Liver (tissue), 3 donors: ENCODE data around the gene SFT2D1.
A peak's percentile ranks its signal among the peaks of the same experiment; 100 is the strongest.

Source experiments
- EGR1 ChIP-seq, 2 donors: IDR thresholded peaks; 2 replicates each; pipeline ENCODE4 v1.6.1; 2016 to 2018; ENCODE audit warnings: antibody characterized with exemption in 2 of 2, low read depth in 2 of 2
- FOXA1 ChIP-seq: IDR thresholded peaks from 2 replicates; pipeline ENCODE4 v1.6.1; 2016; ENCODE audit warnings: antibody characterized with exemption
- GABPA ChIP-seq, 2 donors: IDR thresholded peaks in 1 of 2; conservative IDR thresholded peaks in 1 of 2; 2 replicates each; pipeline ENCODE4 v1.6.1; 2016; ENCODE audit warnings: antibody characterized with exemption in 2 of 2, mild to moderate bottlenecking in 1 of 2, moderate library complexity in 1 of 2
- JUND ChIP-seq, 2 donors: IDR thresholded peaks; 2 replicates each; pipeline ENCODE4 v1.6.1; 2016; ENCODE audit warnings: antibody characterized with exemption in 2 of 2
- NR2F2 ChIP-seq: IDR thresholded peaks from 2 replicates; pipeline ENCODE4 v1.6.1; 2016; ENCODE audit warnings: antibody characterized with exemption
- RAD21 ChIP-seq, 2 donors: IDR thresholded peaks; 2 replicates each; pipeline ENCODE4 v1.6.1; 2016; ENCODE audit warnings: antibody characterized with exemption in 2 of 2, mild to moderate bottlenecking in 2 of 2
- RXRA ChIP-seq, 2 donors: IDR thresholded peaks; 2 replicates each; pipeline ENCODE4 v1.6.1; 2017 to 2018; ENCODE audit warnings: antibody characterized with exemption in 2 of 2, mild to moderate bottlenecking in 1 of 2
- SP1 ChIP-seq: IDR thresholded peaks from 2 replicates; pipeline ENCODE4 v1.6.1; 2018; ENCODE audit warnings: antibody characterized with exemption, mild to moderate bottlenecking
- TAF1 ChIP-seq: conservative IDR thresholded peaks from 2 replicates; pipeline ENCODE4 v1.6.1; 2016; ENCODE audit warnings: antibody characterized with exemption, mild to moderate bottlenecking
- YY1 ChIP-seq: IDR thresholded peaks from 2 replicates; pipeline ENCODE4 v1.6.1; 2016; ENCODE audit warnings: antibody characterized with exemption, mild to moderate bottlenecking
- TF ChIP-seq, protein P1 (sequence below): fragments of 150-350 bp; IDR thresholded peaks from 2 replicates; pipeline ENCODE4 v1.5.1; 2017; ENCODE audit warnings: improper control_type of control experiment, low read depth, low read length; ENCODE audit not compliant: missing input control
- TF ChIP-seq, protein P2 (sequence below): IDR thresholded peaks from 2 replicates; pipeline ENCODE4 v1.6.1; 2016; ENCODE audit warnings: antibody characterized with exemption
- TF ChIP-seq, protein P3 (sequence below): IDR thresholded peaks from 2 replicates; pipeline ENCODE4 v1.6.1; 2016; ENCODE audit warnings: antibody characterized with exemption
- TF ChIP-seq, protein P4 (sequence below): IDR thresholded peaks from 2 replicates; pipeline ENCODE4 v1.6.1; 2016; ENCODE audit warnings: antibody characterized with exemption, mild to moderate bottlenecking
- donor health status: healthy.
- donor health status: healthy.

DNA sequence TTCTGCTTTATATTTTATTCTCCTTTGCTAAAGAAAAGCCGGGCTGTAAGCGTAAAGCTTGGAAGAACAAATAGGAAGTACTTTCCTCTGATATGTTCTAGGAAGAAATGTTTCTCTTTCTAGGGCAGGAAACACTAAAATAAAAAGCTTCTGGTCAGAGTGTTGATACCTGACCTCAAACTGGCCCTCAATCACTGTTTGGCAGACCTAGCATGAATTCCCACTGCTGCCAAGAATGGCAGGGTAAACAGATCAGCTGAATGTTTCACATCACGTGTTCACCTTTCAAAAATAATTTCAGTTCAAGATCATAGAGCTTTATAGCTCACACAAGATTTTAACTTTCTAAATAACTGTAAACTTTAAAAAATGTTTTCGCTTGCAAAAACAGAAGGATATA is 37.5 kb upstream of the SFT2D1 start:
- TF ChIP-seq, protein P1, sequence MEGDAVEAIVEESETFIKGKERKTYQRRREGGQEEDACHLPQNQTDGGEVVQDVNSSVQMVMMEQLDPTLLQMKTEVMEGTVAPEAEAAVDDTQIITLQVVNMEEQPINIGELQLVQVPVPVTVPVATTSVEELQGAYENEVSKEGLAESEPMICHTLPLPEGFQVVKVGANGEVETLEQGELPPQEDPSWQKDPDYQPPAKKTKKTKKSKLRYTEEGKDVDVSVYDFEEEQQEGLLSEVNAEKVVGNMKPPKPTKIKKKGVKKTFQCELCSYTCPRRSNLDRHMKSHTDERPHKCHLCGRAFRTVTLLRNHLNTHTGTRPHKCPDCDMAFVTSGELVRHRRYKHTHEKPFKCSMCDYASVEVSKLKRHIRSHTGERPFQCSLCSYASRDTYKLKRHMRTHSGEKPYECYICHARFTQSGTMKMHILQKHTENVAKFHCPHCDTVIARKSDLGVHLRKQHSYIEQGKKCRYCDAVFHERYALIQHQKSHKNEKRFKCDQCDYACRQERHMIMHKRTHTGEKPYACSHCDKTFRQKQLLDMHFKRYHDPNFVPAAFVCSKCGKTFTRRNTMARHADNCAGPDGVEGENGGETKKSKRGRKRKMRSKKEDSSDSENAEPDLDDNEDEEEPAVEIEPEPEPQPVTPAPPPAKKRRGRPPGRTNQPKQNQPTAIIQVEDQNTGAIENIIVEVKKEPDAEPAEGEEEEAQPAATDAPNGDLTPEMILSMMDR, result no peak
- no peak for TF ChIP-seq TAF1
- TF ChIP-seq, protein P2, sequence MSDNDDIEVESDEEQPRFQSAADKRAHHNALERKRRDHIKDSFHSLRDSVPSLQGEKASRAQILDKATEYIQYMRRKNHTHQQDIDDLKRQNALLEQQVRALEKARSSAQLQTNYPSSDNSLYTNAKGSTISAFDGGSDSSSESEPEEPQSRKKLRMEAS, result no peak
- TF ChIP-seq YY1, result peak; percentile 64
- no peak for TF ChIP-seq EGR1 (IDR thresholded peaks at IDR 0.05; ENCODE audit: low read depth in 2 of 2)
- no peak for TF ChIP-seq JUND (IDR thresholded peaks at IDR 0.05)
- peak; percentile 67 to 81 for TF ChIP-seq RXRA (IDR thresholded peaks at IDR 0.05)
- TF ChIP-seq GABPA (IDR thresholded peaks at IDR 0.05 in 1 of 2, conservative IDR thresholded peaks at IDR 0.05 in 1 of 2), result no peak
- TF ChIP-seq, protein P3, sequence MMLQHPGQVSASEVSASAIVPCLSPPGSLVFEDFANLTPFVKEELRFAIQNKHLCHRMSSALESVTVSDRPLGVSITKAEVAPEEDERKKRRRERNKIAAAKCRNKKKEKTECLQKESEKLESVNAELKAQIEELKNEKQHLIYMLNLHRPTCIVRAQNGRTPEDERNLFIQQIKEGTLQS, result no peak
- peak; percentile 77 for TF ChIP-seq FOXA1
- TF ChIP-seq, protein P4, sequence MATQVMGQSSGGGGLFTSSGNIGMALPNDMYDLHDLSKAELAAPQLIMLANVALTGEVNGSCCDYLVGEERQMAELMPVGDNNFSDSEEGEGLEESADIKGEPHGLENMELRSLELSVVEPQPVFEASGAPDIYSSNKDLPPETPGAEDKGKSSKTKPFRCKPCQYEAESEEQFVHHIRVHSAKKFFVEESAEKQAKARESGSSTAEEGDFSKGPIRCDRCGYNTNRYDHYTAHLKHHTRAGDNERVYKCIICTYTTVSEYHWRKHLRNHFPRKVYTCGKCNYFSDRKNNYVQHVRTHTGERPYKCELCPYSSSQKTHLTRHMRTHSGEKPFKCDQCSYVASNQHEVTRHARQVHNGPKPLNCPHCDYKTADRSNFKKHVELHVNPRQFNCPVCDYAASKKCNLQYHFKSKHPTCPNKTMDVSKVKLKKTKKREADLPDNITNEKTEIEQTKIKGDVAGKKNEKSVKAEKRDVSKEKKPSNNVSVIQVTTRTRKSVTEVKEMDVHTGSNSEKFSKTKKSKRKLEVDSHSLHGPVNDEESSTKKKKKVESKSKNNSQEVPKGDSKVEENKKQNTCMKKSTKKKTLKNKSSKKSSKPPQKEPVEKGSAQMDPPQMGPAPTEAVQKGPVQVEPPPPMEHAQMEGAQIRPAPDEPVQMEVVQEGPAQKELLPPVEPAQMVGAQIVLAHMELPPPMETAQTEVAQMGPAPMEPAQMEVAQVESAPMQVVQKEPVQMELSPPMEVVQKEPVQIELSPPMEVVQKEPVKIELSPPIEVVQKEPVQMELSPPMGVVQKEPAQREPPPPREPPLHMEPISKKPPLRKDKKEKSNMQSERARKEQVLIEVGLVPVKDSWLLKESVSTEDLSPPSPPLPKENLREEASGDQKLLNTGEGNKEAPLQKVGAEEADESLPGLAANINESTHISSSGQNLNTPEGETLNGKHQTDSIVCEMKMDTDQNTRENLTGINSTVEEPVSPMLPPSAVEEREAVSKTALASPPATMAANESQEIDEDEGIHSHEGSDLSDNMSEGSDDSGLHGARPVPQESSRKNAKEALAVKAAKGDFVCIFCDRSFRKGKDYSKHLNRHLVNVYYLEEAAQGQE, result peak; percentile 22
- peak; percentile 59 for TF ChIP-seq SP1
- peak; percentile 35 to 40 for TF ChIP-seq RAD21 (IDR thresholded peaks at IDR 0.05)
- TF ChIP-seq NR2F2, result peak; percentile 54
